BJ (cell line): ENCODE results near the gene ALDH6A1. TPM values are rescaled to one million over a fixed set of nuclear protein-coding genes. Genes with fewer than 3 reads are reported as not detected.

Experiments used
- CTCF ChIA-PET: fragments of 350-600 bp; formaldehyde crosslinking; extraction: SDS; loops from one replicate; lab custom pipeline; 2021; ENCODE audit warnings: antibody characterized with exemption, inconsistent platforms; lab: Yijun Ruan, JAX
- POLR2A ChIA-PET: fragments of 300-600 bp; sonication (Branson Sonifier 250); formaldehyde crosslinking; extraction: SDS; loops from one replicate; lab custom pipeline; 2021; ENCODE audit warnings: antibody characterized with exemption; lab: Charles Lee
- DNase-seq: peaks from one replicate; pipeline ENCODE4 v3.0.0-alpha.2; 2011; ENCODE audit warnings: low read depth
- H3K27me3 ChIP-seq: 2 replicates; pipeline ENCODE4 v1.6.0; 2011; ENCODE audit warnings: low read length; ENCODE audit not compliant: control insufficient read depth, insufficient read depth
- H3K36me3 ChIP-seq: 2 replicates; pipeline ENCODE4 v1.5.1; 2011; ENCODE audit warnings: low read length; ENCODE audit not compliant: control insufficient read depth, insufficient read depth
- H3K4me3 ChIP-seq: 2 replicates; pipeline ENCODE4 v1.5.1; 2011; ENCODE audit warnings: low read depth, mild to moderate bottlenecking, control low read depth, low read length
- CTCF ChIP-seq: IDR thresholded peaks from 2 replicates; pipeline ENCODE4 v1.5.1; 2011; ENCODE audit warnings: low read depth, mild to moderate bottlenecking, control low read depth, inconsistent platforms, low read length, moderate library complexity; ENCODE audit not compliant: insufficient read depth
- polyA plus RNA-seq: library from polyadenylated mRNA; depleted of rRNA; stranded (reverse); fragments of >200 nt; gene quantifications from 2 replicates; pipeline ENCODE4 v1.2.3, GENCODE V29; 2011

Gene ALDH6A1
- polyA plus RNA-seq, 1 experiment = 9.1 TPM

GRCh38 chr14:74109369-74109768 is 25.1 kb upstream of the ALDH6A1 start:
- no peak overlapping the region for H3K4me3 ChIP-seq
- ChIA-PET CTCF (interaction anchor here (1.2 to 2.0 kb wide), 3 partner anchors 10 to 142 kb away, joined by 3 to 8 read pairs (median 6); no protein-coding TSS in a partner anchor), POLR2A (no interaction called here)
- no peaks in the 10 kb centered on the region for H3K27me3 ChIP-seq
- no peak for TF ChIP-seq CTCF
- DNase-seq = no peak
- no peaks in the 10 kb centered on the region for H3K36me3 ChIP-seq

GRCh38 chr14:74105381-74105780 is 21.1 kb upstream of the ALDH6A1 start:
- Histone ChIP-seq H3K36me3 (no peaks in the 10 kb centered on the region), H3K4me3 (no peak overlapping the region), H3K27me3 (no peaks in the 10 kb centered on the region)
- no peak for TF ChIP-seq CTCF
- ChIA-PET POLR2A (interaction anchor here (0.7 kb wide), 1 partner anchor 908 kb away, joined by 3 read pairs; no protein-coding TSS in a partner anchor), CTCF (interaction anchor here (0.7 to 1.9 kb wide), 2 partner anchors 153 kb away, joined by 4 to 7 read pairs; no protein-coding TSS in a partner anchor)
- DNase-seq = no peak

- CTCF ChIA-PET = no interaction called here
- POLR2A ChIA-PET = no interaction called here
- TF ChIP-seq CTCF = no peak
- no peak for DNase-seq
- Histone ChIP-seq H3K4me3 (no peak overlapping the region), H3K36me3 (no peaks in the 10 kb centered on the region; the same call in 1 of the 2 replicates), H3K27me3 (no peaks in the 10 kb centered on the region)
These were observed 5.2 kb upstream of the ALDH6A1 start for GRCh38 chr14:74089251-74090020.

- peak overlapping the region; percentile 67; the same call in 1 of the 2 replicates for H3K4me3 ChIP-seq
- no peaks in the 10 kb centered on the region for H3K27me3 ChIP-seq
- POLR2A ChIA-PET = no interaction called here
- no peak for TF ChIP-seq CTCF
- no peaks in the 10 kb centered on the region for H3K36me3 ChIP-seq
- no peak for DNase-seq
- CTCF ChIA-PET = no interaction called here
These were observed 1.6 kb upstream of the ALDH6A1 start for GRCh38 chr14:74085828-74086227.

GRCh38 chr14:74085047-74085637 is 889 bp upstream of the ALDH6A1 start:
- ChIA-PET POLR2A (interaction anchor here (0.7 kb wide), 1 partner anchor 327 kb away, joined by 4 read pairs; no protein-coding TSS in a partner anchor), CTCF (no interaction called here)
- Histone ChIP-seq H3K27me3 (no peaks in the 10 kb centered on the region), H3K4me3 (peak overlapping the region; percentile 67), H3K36me3 (no peaks in the 10 kb centered on the region)
- no peak for TF ChIP-seq CTCF
- no peak for DNase-seq
